HepG2 (cell line): ENCODE results near the gene SYT14. TPM values are rescaled to one million over a fixed set of nuclear protein-coding genes. Genes with fewer than 3 reads are reported as not detected.

Experiments
- ATAC-seq: fragments of 200-7000 bp; cut with Tn5 transposase; 3 replicates; pipeline ENCODE4 v1.9.1; 2020; ENCODE audit warnings: mild to moderate bottlenecking, moderate library complexity
- BruUV-seq: library from RNA; stranded (reverse); fragments of 400-500 nt; replicated peaks from 2 replicates; lab custom pipeline; 2021; lab: Mats Ljungman, UMichigan
- CTCF ChIA-PET: fragments of 300-600 bp; formaldehyde crosslinking; extraction: SDS; loops from one replicate; lab custom pipeline; 2021; ENCODE audit warnings: low total read pairs, inconsistent platforms, low intra/inter-chr PET ratio; lab: Yijun Ruan, JAX
- POLR2A ChIA-PET: fragments of 350-600 bp; sonication (Branson Sonifier 250); formaldehyde crosslinking; loops from one replicate; lab custom pipeline; 2020; ENCODE audit warnings: antibody characterized with exemption, inconsistent platforms; lab: Yijun Ruan, JAX
- DNase-seq: peaks from one replicate; pipeline ENCODE4 v3.0.0-alpha.2; 2015; ENCODE audit warnings: low spot score
- FAIRE-seq: peaks from 3 replicates; lab custom pipeline; 2011; peaks lifted over from hg19 to GRCh38; lab: Jason Lieb, UNC
- H2AFZ ChIP-seq: one replicate; pipeline ENCODE4 v1.6.1; 2011; ENCODE audit warnings: low read length, inconsistent platforms
- H3K27ac ChIP-seq: fragments of 300-600 bp; 3 replicates; pipeline ENCODE4 v1.8.0; 2011; ENCODE audit warnings: mixed run types, mild to moderate bottlenecking, mixed read lengths, low read length, inconsistent platforms; ENCODE audit not compliant: insufficient read depth; ENCODE audit errors: extremely low read length
- H3K27me3 ChIP-seq, 2 experiments: fragments of 200-600 bp in 1 of 2; 2 replicates in 1 of 2; 3 replicates in 1 of 2; pipeline versions ENCODE4 v1.6.0 to v1.8.0; 2011; ENCODE audit warnings: low read length in 2 of 2, mild to moderate bottlenecking in 2 of 2, moderate library complexity in 2 of 2, inconsistent platforms in 1 of 2; ENCODE audit not compliant: insufficient read depth in 2 of 2, control insufficient read depth in 1 of 2
- H3K36me3 ChIP-seq, 2 experiments: fragments of 200-600 bp in 1 of 2; replicated peaks in 1 of 2; 2 replicates in 1 of 2; 3 replicates in 1 of 2; pipeline versions ENCODE4 v1.5.1 to v1.8.0; 2011; ENCODE audit warnings: low read length in 2 of 2, inconsistent platforms in 1 of 2; ENCODE audit not compliant: insufficient read depth in 2 of 2, control insufficient read depth in 1 of 2
- H3K4me1 ChIP-seq: 2 replicates; pipeline ENCODE4 v1.5.1; 2012; ENCODE audit warnings: low read length, inconsistent platforms; ENCODE audit not compliant: insufficient read depth
- H3K4me2 ChIP-seq: 2 replicates; pipeline ENCODE4 v1.6.0; 2011; ENCODE audit warnings: low read depth, low read length, inconsistent platforms
- H3K4me3 ChIP-seq, 3 experiments: fragments of 200-600 bp in 1 of 3; sonication (generic), shearing (Covaris generic) in 1 of 3; replicated peaks in 1 of 3; 2 replicates each; pipeline ENCODE4 v1.5.1; 2011 to 2016; ENCODE audit warnings: low read length in 3 of 3, inconsistent platforms in 2 of 3, low read depth in 2 of 3, mild to moderate bottlenecking in 2 of 3, control low read depth in 1 of 3, mixed read lengths in 1 of 3; ENCODE audit not compliant: insufficient read depth in 1 of 3
- H3K79me2 ChIP-seq: one replicate; pipeline ENCODE4 v1.6.1; 2011; ENCODE audit warnings: low read length, inconsistent platforms; ENCODE audit not compliant: insufficient read depth
- H3K9ac ChIP-seq: 2 replicates; pipeline ENCODE4 v1.6.0; 2011; ENCODE audit warnings: mild to moderate bottlenecking, low read depth, low read length, inconsistent platforms; ENCODE audit not compliant: insufficient read depth
- H3K9me3 ChIP-seq: 2 replicates; pipeline ENCODE4 v1.5.1; 2012; ENCODE audit warnings: mild to moderate bottlenecking, low read length
- H4K20me1 ChIP-seq: 2 replicates; pipeline ENCODE4 v1.6.0; 2011; ENCODE audit warnings: inconsistent platforms, mild to moderate bottlenecking, low read length, moderate library complexity; ENCODE audit not compliant: insufficient read depth
- ARNT ChIP-seq: fragments of 450-650 bp; IDR thresholded peaks from 2 replicates; pipeline ENCODE4 v1.6.1; 2017
- ELF4 ChIP-seq: sonication (generic); formaldehyde crosslinking; IDR thresholded peaks from 2 replicates; pipeline ENCODE4 v1.5.0; 2020; ENCODE audit warnings: missing genetic modification reagents, mild to moderate bottlenecking, moderate library complexity, borderline replicate concordance
- FOXP4 ChIP-seq: sonication (generic); formaldehyde crosslinking; IDR thresholded peaks from 2 replicates; pipeline ENCODE4 v1.4.0; 2020; ENCODE audit warnings: missing genetic modification reagents
- HMGA1 ChIP-seq: sonication (generic); formaldehyde crosslinking; conservative IDR thresholded peaks from 2 replicates; pipeline ENCODE4 v1.4.0; 2020; ENCODE audit warnings: missing genetic modification reagents
- HNRNPK ChIP-seq: fragments of 200-400 bp; formaldehyde crosslinking; IDR thresholded peaks from 2 replicates; pipeline ENCODE4 v1.6.1; 2018; ENCODE audit warnings: low read length, low read depth, moderate library complexity, mild to moderate bottlenecking; ENCODE audit not compliant: poor library complexity, severe bottlenecking
- MAZ ChIP-seq, 2 experiments: sonication (generic) in 1 of 2; formaldehyde crosslinking in 1 of 2; IDR thresholded peaks; 2 replicates each; pipeline versions ENCODE4 v1.5.0 to v1.6.1; 2012 to 2020; ENCODE audit warnings: low read depth in 2 of 2, mild to moderate bottlenecking in 2 of 2, borderline replicate concordance in 1 of 2, improper control_type of control experiment in 1 of 2, low read length in 1 of 2, missing genetic modification reagents in 1 of 2, moderate library complexity in 1 of 2
- MTA3 ChIP-seq: sonication (generic); formaldehyde crosslinking; IDR thresholded peaks from 2 replicates; pipeline ENCODE4 v1.4.0; 2020; ENCODE audit warnings: missing genetic modification reagents
- MYC ChIP-seq: sonication (generic); formaldehyde crosslinking; IDR thresholded peaks from 2 replicates; pipeline ENCODE4 v1.9.0; 2021; ENCODE audit warnings: missing genetic modification reagents, borderline replicate concordance
- NPAS2 ChIP-seq: sonication (generic); formaldehyde crosslinking; IDR thresholded peaks from 2 replicates; pipeline ENCODE4 v1.8.0; 2022; ENCODE audit warnings: mild to moderate bottlenecking, missing genetic modification reagents, borderline replicate concordance
- NR2F2 ChIP-seq: IDR thresholded peaks from 2 replicates; pipeline ENCODE4 v1.6.1; 2012; ENCODE audit warnings: low read depth, inconsistent platforms, borderline replicate concordance
- ZBTB10 ChIP-seq: sonication (generic); formaldehyde crosslinking; IDR thresholded peaks from 2 replicates; pipeline ENCODE4 v1.4.0; 2020; ENCODE audit warnings: missing genetic modification reagents, borderline replicate concordance
- ZBTB46 ChIP-seq: sonication (generic); formaldehyde crosslinking; IDR thresholded peaks from 2 replicates; pipeline ENCODE4 v1.4.0; 2020; ENCODE audit warnings: mild to moderate bottlenecking, missing genetic modification reagents, borderline replicate concordance
- ZIK1 ChIP-seq: sonication (generic); formaldehyde crosslinking; IDR thresholded peaks from 2 replicates; pipeline ENCODE4 v1.5.0; 2020; ENCODE audit warnings: mild to moderate bottlenecking, low read depth, missing genetic modification reagents, borderline replicate concordance
- ZNF296 ChIP-seq: sonication (generic); formaldehyde crosslinking; conservative IDR thresholded peaks from 2 replicates; pipeline ENCODE4 v1.5.0; 2020; ENCODE audit warnings: mild to moderate bottlenecking, missing genetic modification reagents
- WGBS: methylation state at CpG from one replicate; pipeline ENCODE4 v1.1.6; 2017; ENCODE audit warnings: low lambda C conversion rate; 5-methylcytosine and 5-hydroxymethylcytosine counted together
- in situ Hi-C: cut with HindIII; loops from 2 replicates; pipeline ENCODE4 v1.10.0; 2017; ENCODE audit warnings: low pct_unique_long_range_greater_than_20kb; ENCODE audit not compliant: extremely low pct_ligation_motif_present
- intact Hi-C: fragments of 100-400 bp; cut with micrococcal nuclease; formaldehyde crosslinking; loops from one replicate; pipeline ENCODE4 v1.10.0; 2022; ENCODE audit not compliant: unreplicated experiment
- polyA plus RNA-seq, 8 experiments: library from polyadenylated mRNA; depleted of rRNA in 3 of 8; stranded (reverse) in 7 of 8; unstranded in 1 of 8; fragments of >200 nt; fragmentation: Illumina TruSeq in 4 of 8; extraction: Trizol in 4 of 8; gene quantifications; 2 replicates each; pipeline versions ENCODE4 v1.2.1 to v1.2.3, GENCODE V29; 2011 to 2016; ENCODE audit warnings: low read depth in 4 of 8, missing spikeins in 1 of 8, mixed read lengths in 1 of 8; ENCODE audit not compliant: insufficient read depth in 1 of 8
- total RNA-seq, 5 experiments: library from RNA; depleted of rRNA; stranded (reverse); fragments of >200 nt; fragmentation: Illumina TruSeq; extraction: Trizol; gene quantifications; 2 replicates each; pipeline ENCODE4 v1.2.3, GENCODE V29; 2016; ENCODE audit warnings: low read depth in 1 of 5

SYT14 gene
- total and polyA plus RNA-seq, 2 of the 13 experiments (the other 11 are each of a cell fraction or from before 2014, with no cell fraction given), result not detected

- no peak overlapping the region for H3K27ac ChIP-seq
- no peak overlapping the region for H2AFZ ChIP-seq
- ChIA-PET POLR2A (no interaction called here), CTCF (no interaction called here)
- in situ Hi-C loops (no loop called here), intact Hi-C loops (no loop called here)
- no peaks in the 10 kb centered on the region for H3K9me3 ChIP-seq
- no peak overlapping the region for H3K9ac ChIP-seq
- H3K79me2 ChIP-seq, result no peaks in the 10 kb centered on the region
- FAIRE-seq (no peak), ATAC-seq (no peak), DNase-seq (no peak)
- no peaks in the 10 kb centered on the region for H4K20me1 ChIP-seq
- H3K27me3 ChIP-seq, result no peaks in the 10 kb centered on the region
- H3K36me3 ChIP-seq, result no peaks in the 10 kb centered on the region
- WGBS, result 8% methylated on average over 6 of the region's 6 CpGs
- no peak overlapping the region for H3K4me3 ChIP-seq
- H3K4me2 ChIP-seq, result no peak overlapping the region
- no peaks in the 10 kb centered on the region for H3K4me1 ChIP-seq
- no TSS peak for BruUV-seq
- TF ChIP-seq FOXP4 (CRISPR knock-in tag) (no peak), NPAS2 (no peak), MTA3 (CRISPR knock-in tag) (no peak), MYC (CRISPR knock-in tag) (no peak), ZIK1 (CRISPR knock-in tag) (no peak), ZNF296 (CRISPR knock-in tag) (no peak), MAZ (IDR thresholded peaks at IDR 0.05; ENCODE audit: borderline replicate concordance, low read depth, low read length) (no peak), MAZ (CRISPR knock-in tag; IDR thresholded peaks at IDR 0.05; ENCODE audit: low read depth) (no peak), ELF4 (CRISPR knock-in tag) (no peak), HNRNPK (no peak), HMGA1 (CRISPR knock-in tag) (no peak), NR2F2 (no peak), ARNT (no peak), ZBTB10 (no peak), ZBTB46 (CRISPR knock-in tag) (no peak)
Observed at GRCh38 chr1:210087058-210087457, 149.0 kb downstream of the SYT14 start.
